ENCODE data around the gene SRSF3. TPM values are rescaled to one million over a fixed set of nuclear protein-coding genes. Genes with fewer than 3 reads are reported as not detected.
A peak's percentile ranks its signal among the peaks of the same experiment; 100 is the strongest.

The SRSF3 gene
- total RNA-seq, 1 donor from 2014 or later: 119 TPM

DNA sequence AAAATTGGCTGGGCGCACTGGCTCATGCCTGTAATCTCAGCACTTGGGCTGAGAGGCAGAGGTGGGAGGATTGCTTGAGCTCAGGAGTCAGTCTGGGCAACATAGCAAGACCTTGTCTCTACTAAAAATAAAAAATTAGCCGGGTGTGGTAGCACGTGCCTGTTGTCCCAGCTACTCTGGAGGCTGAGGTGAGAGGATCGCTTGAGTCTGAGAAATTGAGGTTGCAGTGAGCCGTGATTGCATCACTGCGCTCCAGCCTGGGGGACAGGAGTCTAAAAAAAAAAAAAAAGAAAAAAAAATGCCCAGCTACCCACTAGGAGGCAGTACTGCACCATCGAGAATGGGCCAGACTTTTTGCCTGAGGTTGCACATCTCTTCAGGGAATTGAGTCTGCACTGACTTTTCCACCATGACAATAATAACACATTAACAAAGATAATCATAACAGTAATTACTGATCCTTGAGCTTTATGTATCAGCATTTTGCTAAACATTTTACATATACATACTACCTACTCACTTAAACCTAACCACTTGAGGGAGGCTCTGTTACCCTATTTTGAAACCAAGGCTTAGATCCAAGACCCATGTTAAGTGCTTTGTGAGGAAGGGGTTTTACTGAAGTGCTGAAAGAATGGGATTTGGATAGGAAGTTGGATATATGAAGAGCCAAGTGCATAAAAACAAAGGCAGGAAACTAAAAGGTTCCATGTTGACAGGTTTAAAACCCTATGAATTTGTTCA, 21.0 kb downstream of the SRSF3 start:
- H3K4me3 ChIP-seq: no peak overlapping the region
- intact Hi-C loops (cut with micrococcal nuclease): loop anchor here (10.0 kb wide), 2 partner anchors 140 to 220 kb away; partner anchors contain the start of gene CPNE5

DNA sequence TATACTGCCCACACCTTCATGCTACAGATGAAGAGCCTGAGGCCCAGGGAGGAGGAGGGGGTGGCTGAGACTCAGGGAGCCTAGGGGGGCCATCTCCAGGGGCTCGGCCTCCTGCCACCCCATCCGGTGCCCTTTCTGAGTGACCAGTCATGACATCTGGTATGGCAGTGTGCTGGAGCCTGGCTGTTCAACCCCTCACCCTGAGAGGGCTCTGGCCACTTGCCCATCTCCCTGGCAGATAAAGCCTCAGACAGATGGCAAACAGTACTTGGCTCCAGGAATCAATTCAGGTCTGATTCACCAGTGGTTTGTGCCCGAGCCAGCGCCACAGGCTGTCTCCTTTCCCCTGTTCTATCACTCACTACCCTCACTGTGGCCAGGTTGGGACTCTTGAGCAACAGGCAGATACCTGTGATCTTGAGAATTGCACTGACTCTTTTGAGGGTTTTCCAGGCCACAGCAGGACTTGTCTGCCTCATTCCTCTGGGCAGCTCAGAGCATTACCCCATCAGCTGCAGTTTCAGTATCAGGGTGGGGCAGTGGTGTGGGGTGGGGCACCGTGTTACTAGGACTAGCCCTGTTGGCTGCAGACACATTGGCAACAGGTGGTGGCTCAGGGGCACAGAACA, 22.8 kb downstream of the SRSF3 start:
- DNase-seq: peak; percentile 30
- Histone ChIP-seq H3K4me3 (no peak overlapping the region), H3K36me3 (peaks cover 21% of the 10 kb centered on the region), H3K4me1 (peaks cover 39% of the 10 kb centered on the region), H3K27me3 (ENCODE audit: low read depth) (no peaks in the 10 kb centered on the region), H3K27ac (replicated peaks) (peak overlapping the region; percentile 29), H3K9me3 (replicated peaks) (no peaks in the 10 kb centered on the region)
- TF ChIP-seq, protein P1, sequence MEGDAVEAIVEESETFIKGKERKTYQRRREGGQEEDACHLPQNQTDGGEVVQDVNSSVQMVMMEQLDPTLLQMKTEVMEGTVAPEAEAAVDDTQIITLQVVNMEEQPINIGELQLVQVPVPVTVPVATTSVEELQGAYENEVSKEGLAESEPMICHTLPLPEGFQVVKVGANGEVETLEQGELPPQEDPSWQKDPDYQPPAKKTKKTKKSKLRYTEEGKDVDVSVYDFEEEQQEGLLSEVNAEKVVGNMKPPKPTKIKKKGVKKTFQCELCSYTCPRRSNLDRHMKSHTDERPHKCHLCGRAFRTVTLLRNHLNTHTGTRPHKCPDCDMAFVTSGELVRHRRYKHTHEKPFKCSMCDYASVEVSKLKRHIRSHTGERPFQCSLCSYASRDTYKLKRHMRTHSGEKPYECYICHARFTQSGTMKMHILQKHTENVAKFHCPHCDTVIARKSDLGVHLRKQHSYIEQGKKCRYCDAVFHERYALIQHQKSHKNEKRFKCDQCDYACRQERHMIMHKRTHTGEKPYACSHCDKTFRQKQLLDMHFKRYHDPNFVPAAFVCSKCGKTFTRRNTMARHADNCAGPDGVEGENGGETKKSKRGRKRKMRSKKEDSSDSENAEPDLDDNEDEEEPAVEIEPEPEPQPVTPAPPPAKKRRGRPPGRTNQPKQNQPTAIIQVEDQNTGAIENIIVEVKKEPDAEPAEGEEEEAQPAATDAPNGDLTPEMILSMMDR (IDR thresholded peaks at IDR 0.05; ENCODE audit: borderline replicate concordance): no peak
- intact Hi-C loops (cut with micrococcal nuclease): loop anchor here (10.0 kb wide), 2 partner anchors 138 to 218 kb away; partner anchors contain the start of gene CPNE5

More for the DNA sequence above, 21.0 kb downstream of the SRSF3 start:
- H3K4me1 ChIP-seq: peaks cover 45% of the 10 kb centered on the region
- H3K9me3 ChIP-seq (replicated peaks): no peaks in the 10 kb centered on the region
- peak overlapping the region; percentile 43 for H3K27ac ChIP-seq (replicated peaks)
- no peak for DNase-seq
- TF ChIP-seq, protein P1 (IDR thresholded peaks at IDR 0.05; ENCODE audit: borderline replicate concordance): peak; percentile 69
- H3K36me3 ChIP-seq: peaks cover 31% of the 10 kb centered on the region
- H3K27me3 ChIP-seq (ENCODE audit: low read depth): no peaks in the 10 kb centered on the region

- Histone ChIP-seq H3K27ac (replicated peaks) (no peak overlapping the region), H3K4me3 (no peak overlapping the region), H3K36me3 (peaks cover 4% of the 10 kb centered on the region), H3K4me1 (peaks cover 55% of the 10 kb centered on the region), H3K9me3 (replicated peaks) (no peaks in the 10 kb centered on the region), H3K27me3 (ENCODE audit: low read depth) (no peaks in the 10 kb centered on the region)
- TF ChIP-seq, protein P1 (IDR thresholded peaks at IDR 0.05; ENCODE audit: borderline replicate concordance): no peak
- intact Hi-C loops (cut with micrococcal nuclease): loop anchor here (10.0 kb wide), 2 partner anchors 136 to 216 kb away; partner anchors contain the start of gene CPNE5
- DNase-seq: no peak
Measured at GRCh38 chr6:36618366-36619355, 24.5 kb downstream of the SRSF3 start.

DNA sequence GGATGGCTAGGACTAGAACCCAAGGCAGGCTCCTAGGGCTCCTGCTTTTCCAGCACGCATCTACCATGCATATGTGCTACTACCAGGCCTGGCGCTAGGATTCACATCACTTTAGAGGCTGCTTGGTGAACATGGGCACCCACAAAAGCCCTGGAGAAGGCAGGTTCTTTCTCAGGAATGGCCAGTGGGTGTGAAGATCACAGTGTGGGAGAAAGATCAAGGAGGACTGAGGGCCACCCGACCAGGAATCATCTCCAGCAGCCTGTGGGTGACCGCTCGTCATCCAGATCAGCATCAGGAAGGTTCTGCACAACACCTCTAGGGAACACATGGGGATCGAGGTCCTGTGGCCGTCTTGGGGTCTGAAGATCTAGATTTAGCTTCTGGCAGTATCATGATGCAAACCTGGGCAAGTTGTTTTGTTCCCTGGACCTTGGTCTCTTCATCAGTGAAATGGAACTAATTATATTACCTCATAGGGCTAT, 27.3 kb downstream of the SRSF3 start:
- intact Hi-C loops (cut with micrococcal nuclease): no loop called here
- H3K4me1 ChIP-seq: peaks cover 53% of the 10 kb centered on the region

More for the DNA sequence above, 27.3 kb downstream of the SRSF3 start:
- H3K27me3 ChIP-seq (ENCODE audit: low read depth): no peaks in the 10 kb centered on the region
- H3K4me3 ChIP-seq: no peak overlapping the region
- no peak overlapping the region for H3K27ac ChIP-seq (replicated peaks)
- DNase-seq: no peak
- TF ChIP-seq, protein P1 (IDR thresholded peaks at IDR 0.05; ENCODE audit: borderline replicate concordance): no peak
- no peaks in the 10 kb centered on the region for H3K9me3 ChIP-seq (replicated peaks)
- no peaks in the 10 kb centered on the region for H3K36me3 ChIP-seq
